Measurements from ENCODE around the gene APMAP. TPM values are rescaled to one million over a fixed set of nuclear protein-coding genes. Genes with fewer than 3 reads are reported as not detected.

Gene APMAP
- total RNA-seq, 2 experiments from 2014 or later: 27.7 to 28.0 TPM

- no peak overlapping the region for H3K4me3 ChIP-seq (ENCODE audit: low read depth, low read length, poor library complexity, severe bottlenecking)
- H2AFZ ChIP-seq (ENCODE audit: low read length): no peak overlapping the region
- no peak overlapping the region for H3K4me2 ChIP-seq (ENCODE audit: low read length)
- no peaks in the 10 kb centered on the region for H3K4me1 ChIP-seq (ENCODE audit: insufficient read depth, low read length, poor library complexity, severe bottlenecking)
- intact Hi-C loops (cut with micrococcal nuclease; ENCODE audit: unreplicated experiment): no loop called here
- H3K36me3 ChIP-seq (ENCODE audit: insufficient read depth, low read length): peaks cover 89% of the 10 kb centered on the region
- no peaks in the 10 kb centered on the region for H3K9me2 ChIP-seq (ENCODE audit: insufficient read depth, low read length)
- no peaks in the 10 kb centered on the region for H4K20me1 ChIP-seq (ENCODE audit: insufficient read depth, low read length)
- POLR2A ChIA-PET: interaction anchor here (1.2 kb wide), 1 partner anchor 16 kb away, joined by 3 read pairs; no protein-coding TSS in a partner anchor
- no TSS peak for BruUV-seq (replicated peaks)
- H3K9me3 ChIP-seq (ENCODE audit: low read length): peaks cover 14% of the 10 kb centered on the region; the same call in 1 of the 2 replicates
- DNase-seq (ENCODE audit: low spot score): no peak
- no peaks in the 10 kb centered on the region for H3K79me2 ChIP-seq (ENCODE audit: insufficient read depth, low read depth, low read length)
- H3K27ac ChIP-seq (ENCODE audit: low read depth, low read length, poor library complexity, severe bottlenecking): no peak overlapping the region
- TF ChIP-seq, protein P1, sequence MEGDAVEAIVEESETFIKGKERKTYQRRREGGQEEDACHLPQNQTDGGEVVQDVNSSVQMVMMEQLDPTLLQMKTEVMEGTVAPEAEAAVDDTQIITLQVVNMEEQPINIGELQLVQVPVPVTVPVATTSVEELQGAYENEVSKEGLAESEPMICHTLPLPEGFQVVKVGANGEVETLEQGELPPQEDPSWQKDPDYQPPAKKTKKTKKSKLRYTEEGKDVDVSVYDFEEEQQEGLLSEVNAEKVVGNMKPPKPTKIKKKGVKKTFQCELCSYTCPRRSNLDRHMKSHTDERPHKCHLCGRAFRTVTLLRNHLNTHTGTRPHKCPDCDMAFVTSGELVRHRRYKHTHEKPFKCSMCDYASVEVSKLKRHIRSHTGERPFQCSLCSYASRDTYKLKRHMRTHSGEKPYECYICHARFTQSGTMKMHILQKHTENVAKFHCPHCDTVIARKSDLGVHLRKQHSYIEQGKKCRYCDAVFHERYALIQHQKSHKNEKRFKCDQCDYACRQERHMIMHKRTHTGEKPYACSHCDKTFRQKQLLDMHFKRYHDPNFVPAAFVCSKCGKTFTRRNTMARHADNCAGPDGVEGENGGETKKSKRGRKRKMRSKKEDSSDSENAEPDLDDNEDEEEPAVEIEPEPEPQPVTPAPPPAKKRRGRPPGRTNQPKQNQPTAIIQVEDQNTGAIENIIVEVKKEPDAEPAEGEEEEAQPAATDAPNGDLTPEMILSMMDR (conservative IDR thresholded peaks at IDR 0.05; ENCODE audit: low read length): no peak
- TF ChIP-seq EZH2phosphoT487 (IDR thresholded peaks at IDR 0.05; ENCODE audit: borderline replicate concordance, low read depth, low read length): no peak
- CTCF ChIA-PET (ENCODE audit: unreplicated experiment): no interaction called here
Observed at GRCh38 chr20:24977336-24977735, 15.2 kb downstream of the APMAP start.

GRCh38 chr20:24972341-24972740 is 20.2 kb downstream of the APMAP start:
- peaks cover 84% of the 10 kb centered on the region for H3K36me3 ChIP-seq (ENCODE audit: insufficient read depth, low read length)
- H3K9me3 ChIP-seq (ENCODE audit: low read length): peaks cover 14% of the 10 kb centered on the region; the same call in 1 of the 2 replicates
- H3K4me1 ChIP-seq (ENCODE audit: insufficient read depth, low read length, poor library complexity, severe bottlenecking): no peaks in the 10 kb centered on the region
- H3K9me2 ChIP-seq (ENCODE audit: insufficient read depth, low read length): no peaks in the 10 kb centered on the region
- no peak overlapping the region for H2AFZ ChIP-seq (ENCODE audit: low read length)
- H3K27ac ChIP-seq (ENCODE audit: low read depth, low read length, poor library complexity, severe bottlenecking): no peak overlapping the region
- no peaks in the 10 kb centered on the region for H4K20me1 ChIP-seq (ENCODE audit: insufficient read depth, low read length)
- intact Hi-C loops (cut with micrococcal nuclease; ENCODE audit: unreplicated experiment): no loop called here
- H3K4me3 ChIP-seq (ENCODE audit: low read depth, low read length, poor library complexity, severe bottlenecking): no peak overlapping the region
- H3K4me2 ChIP-seq (ENCODE audit: low read length): no peak overlapping the region
- no peaks in the 10 kb centered on the region for H3K79me2 ChIP-seq (ENCODE audit: insufficient read depth, low read depth, low read length)
- CTCF ChIA-PET (ENCODE audit: unreplicated experiment): no interaction called here
- no peak for TF ChIP-seq EZH2phosphoT487 (IDR thresholded peaks at IDR 0.05; ENCODE audit: borderline replicate concordance, low read depth, low read length)
- TF ChIP-seq, protein P1 (conservative IDR thresholded peaks at IDR 0.05; ENCODE audit: low read length): no peak
- DNase-seq (ENCODE audit: low spot score): no peak
- POLR2A ChIA-PET: no interaction called here
- BruUV-seq (replicated peaks): no TSS peak

DNA sequence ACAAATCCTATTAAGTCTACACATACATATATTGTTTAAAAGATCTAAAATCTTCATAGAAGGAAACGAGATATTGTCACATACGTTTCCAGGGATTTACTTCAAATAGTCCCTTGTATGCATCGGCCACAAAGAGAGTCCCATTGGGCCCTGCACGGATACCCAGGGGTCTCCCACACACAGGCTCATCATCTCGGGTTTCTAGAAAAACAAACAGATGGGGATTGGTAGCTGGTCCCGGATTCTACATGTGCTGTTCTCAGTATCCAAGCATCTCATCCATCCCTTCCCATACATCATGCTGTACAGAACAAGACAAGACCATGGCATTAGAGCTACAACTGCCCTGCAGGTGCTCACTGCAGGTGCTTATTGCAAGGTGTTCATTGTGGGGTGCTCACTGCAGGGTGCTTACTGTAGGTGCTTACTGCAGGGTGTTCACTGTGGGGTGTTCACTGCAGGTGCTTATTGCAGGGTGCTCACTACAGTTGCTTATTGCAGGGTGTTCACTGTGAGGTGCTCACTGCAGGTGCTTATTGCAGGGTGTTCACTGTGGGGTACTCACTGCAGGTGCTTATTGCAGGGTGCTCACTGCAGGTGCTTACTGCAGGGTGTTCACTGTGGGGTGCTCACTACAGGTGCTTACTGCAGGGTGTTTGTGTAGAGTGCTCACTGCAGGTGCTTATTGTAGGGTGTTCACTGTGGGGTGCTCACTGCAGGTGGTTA is 21.0 kb downstream of the APMAP start:
- DNase-seq (ENCODE audit: low spot score): no peak
- intact Hi-C loops (cut with micrococcal nuclease; ENCODE audit: unreplicated experiment): no loop called here
- H3K9me2 ChIP-seq (ENCODE audit: insufficient read depth, low read length): no peaks in the 10 kb centered on the region
- POLR2A ChIA-PET: no interaction called here
- no peaks in the 10 kb centered on the region for H3K79me2 ChIP-seq (ENCODE audit: insufficient read depth, low read depth, low read length)
- no TSS peak for BruUV-seq (replicated peaks)
- H2AFZ ChIP-seq (ENCODE audit: low read length): no peak overlapping the region
- H3K27ac ChIP-seq (ENCODE audit: low read depth, low read length, poor library complexity, severe bottlenecking): no peak overlapping the region
- H3K4me2 ChIP-seq (ENCODE audit: low read length): no peak overlapping the region
- CTCF ChIA-PET (ENCODE audit: unreplicated experiment): no interaction called here
- H4K20me1 ChIP-seq (ENCODE audit: insufficient read depth, low read length): no peaks in the 10 kb centered on the region
- TF ChIP-seq, protein P1 (conservative IDR thresholded peaks at IDR 0.05; ENCODE audit: low read length): no peak
- no peak for TF ChIP-seq EZH2phosphoT487 (IDR thresholded peaks at IDR 0.05; ENCODE audit: borderline replicate concordance, low read depth, low read length)
- H3K36me3 ChIP-seq (ENCODE audit: insufficient read depth, low read length): peaks cover 78% of the 10 kb centered on the region
- H3K4me3 ChIP-seq (ENCODE audit: low read depth, low read length, poor library complexity, severe bottlenecking): no peak overlapping the region
- H3K4me1 ChIP-seq (ENCODE audit: insufficient read depth, low read length, poor library complexity, severe bottlenecking): no peaks in the 10 kb centered on the region
- H3K9me3 ChIP-seq (ENCODE audit: low read length): peaks cover 12% of the 10 kb centered on the region; the same call in 1 of the 2 replicates
